GM19193 (cell line): ENCODE measurements around the gene MAMSTR.

Experiments used
- POLR2A ChIP-seq: IDR thresholded peaks from 4 replicates; pipeline ENCODE4 v1.6.1; 2011; ENCODE audit not compliant: insufficient read depth, insufficient read length; ENCODE audit errors: extremely low read depth

Gene MAMSTR

DNA sequence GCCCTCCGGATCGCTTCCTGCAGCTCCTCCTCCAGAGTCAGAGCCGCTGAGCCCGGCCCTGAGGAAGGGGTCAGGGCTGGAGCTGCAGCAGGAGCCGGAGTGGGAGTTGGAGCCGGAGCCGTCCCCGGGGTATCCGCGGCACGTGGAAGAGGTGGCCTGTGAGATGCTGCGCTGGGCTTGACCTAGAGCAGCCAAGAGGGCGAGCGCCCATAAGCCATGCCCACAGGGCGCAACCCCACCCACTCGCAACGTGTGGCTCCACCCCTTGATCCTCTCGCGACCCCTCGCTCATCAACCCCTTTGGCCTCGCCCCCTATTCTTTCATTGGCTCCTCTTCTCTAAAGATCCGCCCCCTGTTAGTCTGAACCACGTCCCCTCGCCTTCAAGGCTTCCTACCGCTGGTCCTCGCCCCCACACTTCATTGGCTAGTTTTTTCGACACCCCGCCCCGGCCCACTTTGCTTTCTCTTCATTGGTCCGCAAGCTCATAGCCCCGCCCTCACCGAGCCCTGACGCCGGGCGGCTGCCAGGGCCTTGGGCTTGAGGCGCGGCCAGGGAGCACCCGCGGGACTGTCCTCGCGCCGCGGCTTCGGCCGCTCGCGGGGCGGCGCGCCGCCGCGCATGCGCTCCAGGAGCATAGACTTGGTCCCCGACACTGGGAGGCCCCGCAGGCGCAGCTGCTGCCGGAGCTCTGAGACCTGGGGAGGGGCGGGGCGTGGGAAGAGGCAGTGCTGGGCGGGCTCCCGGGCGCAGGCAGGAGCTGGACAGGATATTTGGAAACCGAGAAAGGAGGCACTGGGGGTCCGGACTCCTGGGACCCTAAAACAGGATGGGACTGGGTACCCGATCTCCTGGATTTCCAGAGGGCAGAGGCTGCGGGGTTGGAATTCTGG is 5.4 kb downstream of the MAMSTR start:
- TF ChIP-seq POLR2A = peak; percentile 52

DNA sequence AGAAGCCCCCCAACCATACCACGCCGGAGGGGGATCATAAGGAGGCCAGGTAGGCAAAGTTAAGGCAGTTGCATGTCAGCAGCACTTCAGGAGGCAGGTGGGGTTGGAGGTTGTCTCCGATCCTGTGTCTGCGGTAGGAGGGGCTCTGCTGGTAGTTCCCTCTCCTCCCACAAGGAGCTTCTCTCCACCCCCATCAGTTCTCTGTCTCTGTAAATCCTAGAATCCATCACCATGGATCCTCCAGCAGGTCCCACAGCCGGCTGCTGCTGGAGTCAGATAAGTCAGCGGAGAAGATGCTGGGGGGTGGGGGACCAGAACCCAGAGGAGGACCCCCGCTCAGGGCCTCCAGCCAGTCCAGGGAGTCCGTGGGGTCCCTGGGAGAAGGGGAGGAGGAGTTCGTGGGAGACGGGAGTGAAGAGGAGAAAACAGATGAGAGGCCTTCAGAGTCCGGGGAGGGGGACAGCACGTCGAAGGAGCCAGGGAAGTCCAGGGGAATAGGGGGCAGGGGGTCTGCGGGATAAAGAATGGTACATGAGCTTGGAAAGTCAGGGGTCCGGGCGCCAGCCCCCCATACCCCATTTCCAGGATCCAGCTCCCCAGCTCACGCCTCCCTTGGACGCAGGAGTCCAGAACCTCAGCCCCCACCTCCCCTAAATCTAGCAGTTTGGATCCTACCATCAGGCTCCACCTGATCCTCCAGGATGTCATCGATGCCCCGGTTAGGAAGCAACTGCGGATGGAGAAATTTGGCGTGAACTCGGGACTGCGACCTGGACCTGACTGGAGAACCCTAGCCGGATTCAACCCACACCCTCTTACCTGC is 6.3 kb downstream of the MAMSTR start:
- no peak for TF ChIP-seq POLR2A

DNA sequence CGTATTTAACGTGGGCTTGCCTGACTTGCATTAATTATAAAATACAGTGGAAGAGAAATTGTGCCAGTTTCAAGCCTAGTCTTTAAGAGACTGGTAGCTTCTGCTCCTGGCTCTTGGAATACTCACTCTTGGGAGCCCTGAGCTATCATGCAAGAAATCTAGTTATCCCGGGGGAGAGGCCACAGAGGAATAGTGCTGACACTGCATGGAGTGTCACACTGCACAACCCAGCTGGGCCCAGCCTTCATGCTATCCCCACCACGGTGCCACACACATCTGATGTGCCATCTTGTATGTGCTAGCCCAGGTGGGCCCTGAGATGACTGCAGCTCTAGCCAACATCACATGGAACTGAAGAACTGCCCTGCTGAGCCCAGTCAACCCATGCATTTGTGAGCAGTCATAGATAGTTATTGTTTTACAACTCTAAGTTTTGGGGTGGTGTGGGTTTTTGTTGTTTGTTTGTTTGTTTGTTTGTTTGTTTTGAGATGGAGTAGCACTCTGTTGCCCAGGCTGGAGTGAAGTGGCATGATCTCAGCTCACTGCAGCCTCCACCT is 8.3 kb downstream of the MAMSTR start:
- no peak for TF ChIP-seq POLR2A

DNA sequence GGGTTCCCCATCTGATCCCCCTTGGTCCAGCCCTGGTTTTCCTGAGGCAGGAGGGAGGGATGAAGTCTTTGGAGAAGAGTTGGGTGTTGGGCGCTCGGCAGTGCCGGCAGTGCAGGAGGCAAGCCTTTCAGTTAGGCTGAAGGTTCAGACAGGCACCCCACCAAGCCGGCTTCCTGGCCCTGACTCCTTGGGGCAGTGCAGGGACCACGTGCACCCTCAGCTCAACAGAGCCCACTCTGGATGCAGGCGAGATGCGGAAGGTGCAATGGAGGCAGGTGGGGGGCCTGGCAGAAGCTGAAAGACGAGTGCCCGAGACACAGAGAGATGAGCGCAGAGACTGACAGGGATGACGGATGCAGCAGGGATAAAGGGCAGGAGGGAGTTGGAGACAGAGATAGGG is 11.1 kb downstream of the MAMSTR start:
- TF ChIP-seq POLR2A = no peak

DNA sequence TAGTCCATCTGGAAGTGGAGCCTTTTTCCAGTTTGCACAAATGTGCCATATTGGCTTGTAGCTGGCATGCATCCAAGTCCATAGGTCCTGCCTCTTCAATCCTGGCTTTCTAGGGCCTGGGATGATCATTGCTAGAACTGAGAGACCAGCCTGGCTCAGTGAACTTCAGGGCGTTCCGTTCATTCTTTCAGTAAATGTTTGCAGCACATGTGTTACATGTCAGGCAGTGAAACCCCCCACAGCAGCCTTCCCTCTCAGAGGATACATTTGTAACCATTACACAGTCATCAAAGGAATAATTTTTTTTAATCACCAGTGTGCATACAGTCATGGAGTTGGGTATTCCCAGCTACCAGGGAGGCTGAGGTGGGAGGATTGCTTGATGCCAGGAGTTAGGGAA is 14.1 kb downstream of the MAMSTR start:
- no peak for TF ChIP-seq POLR2A

DNA sequence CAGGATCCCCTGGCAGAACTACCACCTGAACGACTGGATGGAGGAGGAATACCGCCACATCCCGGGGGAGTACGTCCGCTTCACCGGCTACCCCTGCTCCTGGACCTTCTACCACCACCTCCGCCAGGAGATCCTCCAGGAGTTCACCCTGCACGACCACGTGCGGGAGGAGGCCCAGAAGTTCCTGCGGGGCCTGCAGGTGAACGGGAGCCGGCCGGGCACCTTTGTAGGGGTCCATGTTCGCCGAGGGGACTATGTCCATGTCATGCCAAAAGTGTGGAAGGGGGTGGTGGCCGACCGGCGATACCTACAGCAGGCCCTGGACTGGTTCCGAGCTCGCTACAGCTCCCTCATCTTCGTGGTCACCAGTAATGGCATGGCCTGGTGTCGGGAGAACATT is 16.2 kb downstream of the MAMSTR start:
- TF ChIP-seq POLR2A = no peak

DNA sequence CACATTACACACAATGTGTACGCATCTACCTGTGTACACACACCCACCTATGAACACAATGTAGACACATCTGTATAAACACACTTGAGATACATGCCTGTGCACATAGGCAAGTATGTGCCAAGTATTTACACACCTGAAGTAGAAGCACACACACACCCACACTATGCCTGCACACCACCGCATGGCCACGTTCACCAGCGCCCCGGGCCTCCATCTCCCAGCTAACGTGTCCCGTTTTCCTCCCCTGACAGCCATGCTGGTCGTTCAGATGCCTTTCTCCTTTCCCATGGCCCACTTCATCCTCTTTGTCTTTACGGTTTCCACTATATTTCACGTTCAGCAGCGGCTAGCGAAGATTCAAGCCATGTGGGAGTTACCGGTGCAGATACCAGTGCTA is 16.8 kb downstream of the MAMSTR start:
- TF ChIP-seq POLR2A = no peak

DNA sequence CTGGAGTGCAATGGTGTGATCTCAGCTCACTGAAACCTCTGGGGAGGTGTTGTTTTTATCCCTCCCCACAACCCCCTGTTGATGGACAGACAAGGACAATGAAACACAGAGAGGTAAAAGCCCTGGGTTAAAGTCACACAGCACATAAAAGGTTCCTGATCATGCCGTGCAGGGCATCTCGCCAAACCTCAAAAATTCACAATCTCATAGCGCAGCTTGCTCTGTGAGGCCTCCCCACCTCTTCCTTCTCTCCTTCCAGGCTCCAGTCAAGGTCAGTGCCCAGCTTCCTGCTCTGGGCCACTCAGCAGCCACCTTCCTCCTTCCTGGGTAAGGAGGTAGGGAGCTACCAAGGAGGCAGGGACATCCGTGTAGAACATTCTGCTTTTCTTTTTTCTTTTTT is 21.5 kb downstream of the MAMSTR start:
- no peak for TF ChIP-seq POLR2A

DNA sequence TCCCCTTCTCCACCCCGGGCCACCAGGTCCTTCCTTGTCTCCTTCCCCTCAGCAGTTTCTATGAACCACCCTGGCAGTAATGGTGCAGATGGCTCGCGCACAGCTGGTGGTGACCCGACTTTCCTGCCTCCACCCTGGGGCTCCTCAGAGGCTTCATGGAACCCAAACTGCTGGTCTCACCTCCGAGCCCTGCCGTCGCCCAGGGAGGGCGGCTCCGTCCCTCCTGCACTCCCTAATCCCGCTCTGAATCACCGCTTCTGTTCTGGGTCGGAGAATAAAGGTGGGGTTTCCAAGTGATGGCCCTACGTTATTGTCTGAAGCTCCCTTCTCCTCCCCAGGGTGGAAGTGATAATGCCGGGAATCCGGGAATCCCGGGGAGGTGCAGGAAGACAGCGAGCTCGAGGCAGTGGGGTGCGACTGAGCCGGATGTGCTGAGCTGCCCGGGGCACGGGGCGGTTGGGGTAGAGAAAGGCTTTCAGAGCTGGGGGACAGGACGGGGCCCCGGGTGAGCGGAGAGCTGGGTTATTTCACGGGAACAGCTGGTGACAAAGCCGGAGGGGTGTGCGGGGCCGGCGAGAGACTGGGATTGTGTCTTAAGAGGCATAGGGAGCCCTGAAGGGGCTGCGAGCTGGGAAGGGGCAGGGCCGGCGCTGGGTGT is 23.0 kb downstream of the MAMSTR start:
- no peak for TF ChIP-seq POLR2A

DNA sequence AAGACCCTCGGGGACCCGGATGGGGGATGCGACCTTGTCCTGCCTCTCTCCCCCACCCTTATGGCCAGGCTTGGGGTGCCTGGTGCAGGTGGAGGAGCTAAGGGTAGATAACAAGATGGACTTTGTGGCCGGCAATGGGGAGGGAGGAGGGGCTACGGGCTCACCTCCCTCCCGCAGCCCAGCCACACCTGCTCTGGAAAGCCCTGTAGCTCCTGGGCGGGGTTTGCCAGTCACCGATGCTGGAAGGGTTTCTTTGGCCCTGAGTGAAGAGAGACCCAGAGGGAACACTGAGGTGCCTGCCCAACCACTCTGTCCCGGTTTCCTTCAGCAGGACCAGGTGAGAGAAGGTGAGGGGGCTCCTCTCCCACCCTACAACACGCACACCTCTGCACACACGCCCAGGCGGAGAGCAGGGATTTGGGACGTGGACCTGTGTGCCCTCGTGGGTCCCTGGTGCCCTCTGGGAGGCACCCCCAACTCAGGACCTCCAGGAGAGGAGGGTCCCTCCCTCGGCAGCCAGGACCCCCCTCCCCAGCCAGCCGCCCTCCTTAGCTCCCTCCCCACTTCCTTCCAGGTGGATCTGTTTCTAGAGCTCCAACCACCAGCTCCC is 23.7 kb downstream of the MAMSTR start, which contains the start of gene FUT2:
FUT2 (plus strand) TSS at position 229 of the 610 bp plus-strand sequence. CDS start 6,986 bp downstream, outside the sequence.
- TF ChIP-seq POLR2A = no peak

DNA sequence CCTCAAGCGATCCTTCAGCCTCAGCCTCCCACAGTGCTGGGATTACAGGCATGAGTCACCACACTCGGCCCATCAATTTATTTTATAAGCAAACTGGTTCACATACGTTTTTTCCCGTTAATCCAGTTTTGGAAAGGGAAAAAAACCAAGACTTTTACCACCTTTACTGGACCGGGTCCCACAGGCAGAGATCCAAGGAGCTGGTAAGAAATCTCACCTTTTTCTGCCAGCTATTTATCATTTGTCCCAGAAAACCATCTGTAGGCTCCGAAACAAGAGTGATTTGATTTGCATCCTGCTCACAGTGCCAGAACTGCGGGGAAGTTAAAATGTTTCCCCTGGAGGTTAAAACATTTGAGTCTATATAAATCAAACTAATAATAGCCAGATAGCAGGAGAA is 30.1 kb downstream of the MAMSTR start:
- no peak for TF ChIP-seq POLR2A

DNA sequence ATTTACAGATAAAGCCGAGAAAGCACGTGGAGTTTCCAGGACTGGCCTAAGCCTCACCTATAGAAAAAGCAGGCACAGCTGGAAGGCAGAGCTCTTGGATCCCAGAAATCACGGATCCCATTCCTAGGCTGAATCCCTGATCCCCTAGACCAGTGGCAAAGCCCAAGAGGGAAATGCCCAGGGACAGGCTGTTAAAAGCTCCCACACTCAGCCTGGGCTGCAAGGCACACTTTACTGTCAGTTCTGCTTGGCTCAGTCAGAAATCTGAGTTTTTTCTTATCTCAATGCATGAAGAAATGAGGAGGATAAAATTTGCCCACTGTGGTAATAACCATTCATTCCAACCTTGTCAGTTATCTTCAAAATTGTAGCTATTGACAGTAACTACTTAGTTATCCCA is 31.7 kb downstream of the MAMSTR start:
- no peak for TF ChIP-seq POLR2A

DNA sequence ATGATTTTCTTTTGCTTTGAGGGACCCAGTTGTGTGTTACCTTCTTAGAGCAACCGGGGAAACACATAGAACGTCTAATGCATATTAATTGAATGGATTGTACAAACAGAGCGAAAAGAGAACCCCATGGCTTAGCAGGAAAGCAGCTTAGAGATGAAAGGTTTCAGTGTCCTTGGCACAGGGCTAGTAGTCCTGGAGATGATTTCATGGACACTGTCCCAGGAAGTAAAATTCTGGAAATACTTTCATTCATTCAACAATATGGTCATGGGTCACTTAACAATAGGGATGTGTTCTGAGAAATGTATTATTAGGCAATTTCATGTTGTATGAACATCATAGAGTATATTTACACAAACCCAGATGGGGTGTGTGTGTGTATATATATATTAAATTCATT is 33.4 kb downstream of the MAMSTR start:
- no peak for TF ChIP-seq POLR2A

DNA sequence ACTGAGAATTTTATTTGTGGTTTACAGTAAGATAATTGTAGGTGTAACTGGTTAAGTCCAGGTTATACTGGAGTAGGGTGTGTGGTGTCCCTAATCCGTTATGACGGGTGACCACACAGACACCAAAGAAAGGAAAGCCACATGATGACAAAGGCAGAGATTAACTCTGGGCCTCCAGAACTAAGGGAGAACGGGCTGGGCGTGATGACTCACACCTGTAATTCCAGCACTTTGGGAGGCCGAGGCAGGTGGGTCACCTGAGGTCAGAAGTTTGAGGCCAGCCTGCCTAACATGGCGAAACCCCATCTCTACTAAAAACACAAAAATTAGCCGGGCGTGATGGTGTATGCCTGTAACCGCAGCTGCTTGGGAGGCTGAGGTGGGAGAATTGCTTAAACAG is 33.9 kb downstream of the MAMSTR start:
- TF ChIP-seq POLR2A = no peak

DNA sequence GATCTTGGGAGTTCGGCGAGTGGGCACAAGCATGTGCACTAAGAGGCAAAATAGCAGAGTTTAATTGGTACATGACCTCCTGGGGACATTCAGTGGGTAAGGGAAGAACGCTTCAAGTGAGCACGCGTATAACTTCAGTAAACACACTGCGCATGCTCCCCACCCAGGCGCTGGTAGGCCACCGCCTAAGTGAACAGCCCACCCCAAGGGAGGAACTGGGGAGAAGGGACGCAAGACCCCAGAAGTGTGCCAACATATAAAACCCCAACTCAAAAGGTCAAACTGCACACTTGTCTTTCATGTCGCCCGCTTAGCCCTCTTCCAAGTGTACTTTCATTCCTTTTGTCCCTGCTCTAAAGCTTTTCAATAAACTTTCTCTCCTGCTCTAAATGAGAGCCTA is 36.2 kb downstream of the MAMSTR start:
- TF ChIP-seq POLR2A = no peak

DNA sequence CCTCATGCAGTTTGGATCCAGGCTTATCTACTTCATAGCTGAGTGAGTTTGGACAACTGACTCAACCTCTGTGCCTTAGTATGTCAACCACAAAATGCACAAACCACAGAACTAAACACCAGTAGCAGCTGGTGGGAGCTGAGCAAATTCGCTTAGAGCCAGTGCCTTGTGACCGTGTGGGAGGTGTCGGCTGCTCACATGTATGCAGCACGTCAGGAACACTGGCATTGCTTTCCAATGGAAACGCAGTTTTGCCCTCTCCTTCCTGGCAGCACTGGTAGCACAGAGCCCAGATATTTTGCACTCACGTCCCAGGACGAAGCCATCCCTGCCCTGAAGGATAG is 38.4 kb downstream of the MAMSTR start:
- no peak for TF ChIP-seq POLR2A
